GM12873 (cell line): ENCODE data around the gene ENTPD8.

Experiments used
- CTCF ChIP-seq: IDR thresholded peaks from 2 replicates; pipeline ENCODE4 v1.5.1; 2012; ENCODE audit warnings: low read depth, mild to moderate bottlenecking, moderate library complexity, low read length, control low read depth; ENCODE audit not compliant: insufficient read depth; ENCODE audit errors: missing control alignments

The ENTPD8 gene

GRCh38 chr9:137458194-137459151 is 17.3 kb upstream of the ENTPD8 start:
- no peak for TF ChIP-seq CTCF

- TF ChIP-seq CTCF: no peak
These were observed 16.4 kb upstream of the ENTPD8 start for GRCh38 chr9:137457406-137458193.

- TF ChIP-seq CTCF: no peak
These were observed 15.8 kb upstream of the ENTPD8 start for GRCh38 chr9:137456864-137457405.

GRCh38 chr9:137456061-137456863 is 15.1 kb upstream of the ENTPD8 start:
- no peak for TF ChIP-seq CTCF

- TF ChIP-seq CTCF: no peak
These were observed 14.3 kb upstream of the ENTPD8 start for GRCh38 chr9:137455359-137455991.

- TF ChIP-seq CTCF: no peak
These were observed 13.6 kb upstream of the ENTPD8 start for GRCh38 chr9:137454597-137455358.
